ENCODE results near the gene KCNK4. TPM values are rescaled to one million over a fixed set of nuclear protein-coding genes. Genes with fewer than 3 reads are reported as not detected.

The KCNK4 gene
- total RNA-seq, 1 donor from 2014 or later = not detected

- no peaks in the 10 kb centered on the region for H3K27me3 Mint-ChIP-seq
- H3K4me3 Mint-ChIP-seq = no peak overlapping the region
- H3K4me1 Mint-ChIP-seq (ENCODE audit: unreplicated experiment) = peaks cover 4% of the 10 kb centered on the region
- no peak for DNase-seq (ENCODE audit: extremely low spot score, unreplicated experiment)
- no peaks in the 10 kb centered on the region for H3K36me3 Mint-ChIP-seq
- no peak overlapping the region for H3K27ac Mint-ChIP-seq
- no peak for TF ChIP-seq CTCF (conservative IDR thresholded peaks at IDR 0.05)
- H3K9me3 Mint-ChIP-seq = no peaks in the 10 kb centered on the region
Observed at GRCh38 chr11:64349404-64349803, 58.3 kb downstream of the KCNK4 start.

Small RNA genes within 50 kb of the gene (microRNA-seq; reads per million reads assigned to microRNA genes)
- not detected for gene MIR7155

Other genes starting within 250 kb of the KCNK4 start
- 21.1 and 22.3 TPM in 2 replicates for gene MACROD1, start 125.2 kb upstream of the KCNK4 start, total RNA-seq (ENCODE audit: low replicate concordance)
- gene STIP1, start 105.1 kb upstream of the KCNK4 start, total RNA-seq (ENCODE audit: low replicate concordance) = 176 and 206 TPM in 2 replicates
- gene FERMT3, start 84.6 kb upstream of the KCNK4 start, total RNA-seq (ENCODE audit: low replicate concordance) = 3.5 and 6.9 TPM in 2 replicates
- gene TRPT1, start 65.1 kb upstream of the KCNK4 start, total RNA-seq (ENCODE audit: low replicate concordance) = 34.2 and 38.9 TPM in 2 replicates
- gene NUDT22, start 65.0 kb upstream of the KCNK4 start, total RNA-seq (ENCODE audit: low replicate concordance) = 47.9 and 49.0 TPM in 2 replicates
- gene DNAJC4, start 60.8 kb upstream of the KCNK4 start, total RNA-seq (ENCODE audit: low replicate concordance) = 48.2 and 50.8 TPM in 2 replicates
- gene VEGFB, start 56.7 kb upstream of the KCNK4 start, total RNA-seq (ENCODE audit: low replicate concordance) = 66.3 and 71.8 TPM in 2 replicates
- 52.8 and 69.6 TPM in 2 replicates for gene FKBP2, start 50.2 kb upstream of the KCNK4 start, total RNA-seq (ENCODE audit: low replicate concordance)
- 187 and 274 TPM in 2 replicates for gene PPP1R14B, start 44.4 kb upstream of the KCNK4 start, total RNA-seq (ENCODE audit: low replicate concordance)
- gene PLCB3, start 39.8 kb upstream of the KCNK4 start, total RNA-seq (ENCODE audit: low replicate concordance) = 40.7 and 56.2 TPM in 2 replicates
- gene BAD, start 6.6 kb upstream of the KCNK4 start, total RNA-seq (ENCODE audit: low replicate concordance) = 39.3 and 48.7 TPM in 2 replicates
- 43.7 and 47.9 TPM in 2 replicates for gene GPR137, start 5.5 kb upstream of the KCNK4 start, total RNA-seq (ENCODE audit: low replicate concordance)
- gene CATSPERZ, start 9.1 kb downstream of the KCNK4 start, total RNA-seq (ENCODE audit: low replicate concordance) = not detected in 2 replicates
- 41.7 and 76.0 TPM in 2 replicates for gene ESRRA, start 14.2 kb downstream of the KCNK4 start, total RNA-seq (ENCODE audit: low replicate concordance)
- gene TRMT112, start 26.3 kb downstream of the KCNK4 start, total RNA-seq (ENCODE audit: low replicate concordance) = 160 and 198 TPM in 2 replicates
- gene PRDX5, start 26.8 kb downstream of the KCNK4 start, total RNA-seq (ENCODE audit: low replicate concordance) = 166 and 227 TPM in 2 replicates
- gene CCDC88B, start 48.9 kb downstream of the KCNK4 start, total RNA-seq (ENCODE audit: low replicate concordance) = 2.8 and 3.1 TPM in 2 replicates
- gene RPS6KA4, start 67.9 kb downstream of the KCNK4 start, total RNA-seq (ENCODE audit: low replicate concordance) = 26.4 and 49.8 TPM in 2 replicates

Measured in type B pancreatic cell (in vitro differentiated cells).